Thoracic aorta (tissue), 2 donors: ENCODE results near the gene SELENOO. TPM values are rescaled to one million over a fixed set of nuclear protein-coding genes. Genes with fewer than 3 reads are reported as not detected.

Source experiments
- ATAC-seq: fragments of 150-250 bp; one replicate; pipeline ENCODE4 v1.8.0; 2017; ENCODE audit warnings: low read depth; ENCODE audit not compliant: insufficient number of reproducible peaks, low FRiP score
- DNase-seq: peaks from one replicate; pipeline ENCODE4 v3.0.0-alpha.2; 2020; ENCODE audit warnings: low spot score
- H3K27ac ChIP-seq, 2 donors: fragments of 200-600 bp; sonication (generic); 1 replicate in 1 of 2; 2 replicates in 1 of 2; pipeline ENCODE4 v1.5.1; 2016; ENCODE audit warnings: mild to moderate bottlenecking in 2 of 2, moderate library complexity in 2 of 2
- H3K27me3 ChIP-seq: fragments of 200-600 bp; sonication (generic); replicated peaks from 2 replicates; pipeline ENCODE4 v1.6.0; 2016; ENCODE audit warnings: mild to moderate bottlenecking; ENCODE audit not compliant: insufficient read depth
- H3K36me3 ChIP-seq: fragments of 200-600 bp; sonication (generic); one replicate; pipeline ENCODE4 v1.5.1; 2016
- H3K4me1 ChIP-seq, 2 donors: fragments of 200-600 bp; sonication (generic); 1 replicate in 1 of 2; 2 replicates in 1 of 2; pipeline versions ENCODE4 v1.5.1 to v1.6.0; 2016; ENCODE audit warnings: low read depth in 2 of 2, mild to moderate bottlenecking in 1 of 2; ENCODE audit not compliant: control insufficient read depth in 1 of 2
- H3K4me3 ChIP-seq: fragments of 200-600 bp; sonication (generic); 2 replicates; pipeline ENCODE4 v1.5.1; 2016; ENCODE audit warnings: mild to moderate bottlenecking
- H3K9me3 ChIP-seq: fragments of 200-600 bp; sonication (generic); 2 replicates; pipeline ENCODE4 v1.5.1; 2016
- CTCF ChIP-seq: fragments of 200-600 bp; sonication (generic); IDR thresholded peaks from one replicate; pipeline ENCODE4 v1.5.1; 2019; ENCODE audit warnings: antibody characterized with exemption
- total RNA-seq, 2 donors: library from RNA; depleted of rRNA; stranded (reverse); fragments of >200 nt; gene quantifications; one replicate each; pipeline versions ENCODE4 v1.1.0 to v1.2.3, GENCODE V29; 2016

The SELENOO gene
- total RNA-seq, 2 donors from 2014 or later = 25.6 to 41.0 TPM

GRCh38 chr22:50226875-50227165, 26.0 kb downstream of the SELENOO start:
- TF ChIP-seq CTCF = no peak
- Histone ChIP-seq H3K9me3 (no peaks in the 10 kb centered on the region), H3K27ac (no peak overlapping the region), H3K36me3 (peaks cover 51% of the 10 kb centered on the region), H3K27me3 (no peaks in the 10 kb centered on the region), H3K4me3 (no peak overlapping the region), H3K4me1 (no peaks in the 10 kb centered on the region)
- ATAC-seq (no peak), DNase-seq (no peak)

GRCh38 chr22:50227579-50228215, 26.9 kb downstream of the SELENOO start:
- DNase-seq (no peak), ATAC-seq (no peak)
- TF ChIP-seq CTCF = no peak
- Histone ChIP-seq H3K27me3 (no peaks in the 10 kb centered on the region), H3K27ac (no peak overlapping the region), H3K36me3 (peaks cover 42% of the 10 kb centered on the region), H3K4me3 (no peak overlapping the region), H3K4me1 (no peaks in the 10 kb centered on the region), H3K9me3 (no peaks in the 10 kb centered on the region)

GRCh38 chr22:50228366-50228765, 27.6 kb downstream of the SELENOO start:
- no peaks in the 10 kb centered on the region for H3K4me1 ChIP-seq
- ATAC-seq (no peak), DNase-seq (no peak)
- H3K9me3 ChIP-seq = no peaks in the 10 kb centered on the region
- no peak overlapping the region for H3K4me3 ChIP-seq
- no peak overlapping the region for H3K27ac ChIP-seq
- H3K27me3 ChIP-seq = no peaks in the 10 kb centered on the region
- no peak for TF ChIP-seq CTCF
- peaks cover 48% of the 10 kb centered on the region for H3K36me3 ChIP-seq

GRCh38 chr22:50229370-50229769, 28.6 kb downstream of the SELENOO start:
- no peak for TF ChIP-seq CTCF
- ATAC-seq (no peak), DNase-seq (no peak)
- no peak overlapping the region for H3K27ac ChIP-seq
- no peaks in the 10 kb centered on the region for H3K27me3 ChIP-seq
- H3K4me3 ChIP-seq = no peak overlapping the region
- no peaks in the 10 kb centered on the region for H3K9me3 ChIP-seq
- H3K4me1 ChIP-seq = no peaks in the 10 kb centered on the region
- H3K36me3 ChIP-seq = peaks cover 40% of the 10 kb centered on the region

GRCh38 chr22:50232481-50233151, 31.8 kb downstream of the SELENOO start:
- Histone ChIP-seq H3K36me3 (peaks cover 29% of the 10 kb centered on the region), H3K4me3 (no peak overlapping the region), H3K27ac (no peak overlapping the region), H3K4me1 (no peaks in the 10 kb centered on the region), H3K9me3 (no peaks in the 10 kb centered on the region), H3K27me3 (no peaks in the 10 kb centered on the region)
- DNase-seq (no peak), ATAC-seq (no peak)
- no peak for TF ChIP-seq CTCF
